Epidermal melanocyte (primary cell): ENCODE data around the gene TNNT3.
"Not testable (repeated sequence)": the region's sequence is repeated elsewhere in the genome, so short reads cannot be mapped to it uniquely, and the experiment has no call there.

Source experiments
- DNase-seq: peaks from one replicate; pipeline ENCODE4 v3.0.0; 2011; ENCODE audit warnings: low spot score; ENCODE audit not compliant: insufficient read length

The TNNT3 gene

DNA sequence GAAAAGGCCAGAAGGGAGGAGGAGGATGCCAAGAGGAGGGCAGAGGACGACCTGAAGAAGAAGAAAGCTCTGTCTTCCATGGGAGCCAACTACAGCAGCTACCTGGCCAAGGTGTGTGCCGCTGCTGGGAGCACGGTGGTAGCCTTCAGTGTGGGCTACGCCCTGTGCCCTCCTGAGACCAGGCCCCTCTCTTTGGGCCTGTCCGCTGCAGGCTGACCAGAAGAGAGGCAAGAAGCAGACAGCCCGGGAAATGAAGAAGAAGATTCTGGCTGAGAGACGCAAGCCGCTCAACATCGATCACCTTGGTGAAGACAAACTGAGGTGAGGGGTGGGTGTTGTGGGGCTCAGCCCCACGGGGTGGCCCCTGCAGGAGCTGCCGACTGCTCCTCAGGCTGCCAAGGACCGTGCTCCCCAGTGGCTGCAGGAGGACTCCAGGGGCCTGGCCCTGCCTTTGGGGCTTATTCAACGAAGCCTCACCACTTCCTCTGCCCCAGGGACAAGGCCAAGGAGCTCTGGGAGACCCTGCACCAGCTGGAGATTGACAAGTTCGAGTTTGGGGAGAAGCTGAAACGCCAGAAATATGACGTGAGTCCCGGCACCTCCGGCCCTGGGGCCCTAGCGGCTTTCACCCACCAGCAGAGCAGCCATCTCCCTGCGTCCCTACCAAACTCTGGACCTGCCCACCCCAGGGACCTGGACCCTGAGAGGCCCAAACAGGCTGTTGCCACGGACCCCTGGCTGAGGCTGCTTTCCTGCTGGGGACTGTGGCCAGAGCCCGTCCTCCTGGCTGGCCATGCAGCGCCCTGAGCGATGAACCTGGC is 15.0 kb downstream of the TNNT3 start:
- no peak for DNase-seq

DNA sequence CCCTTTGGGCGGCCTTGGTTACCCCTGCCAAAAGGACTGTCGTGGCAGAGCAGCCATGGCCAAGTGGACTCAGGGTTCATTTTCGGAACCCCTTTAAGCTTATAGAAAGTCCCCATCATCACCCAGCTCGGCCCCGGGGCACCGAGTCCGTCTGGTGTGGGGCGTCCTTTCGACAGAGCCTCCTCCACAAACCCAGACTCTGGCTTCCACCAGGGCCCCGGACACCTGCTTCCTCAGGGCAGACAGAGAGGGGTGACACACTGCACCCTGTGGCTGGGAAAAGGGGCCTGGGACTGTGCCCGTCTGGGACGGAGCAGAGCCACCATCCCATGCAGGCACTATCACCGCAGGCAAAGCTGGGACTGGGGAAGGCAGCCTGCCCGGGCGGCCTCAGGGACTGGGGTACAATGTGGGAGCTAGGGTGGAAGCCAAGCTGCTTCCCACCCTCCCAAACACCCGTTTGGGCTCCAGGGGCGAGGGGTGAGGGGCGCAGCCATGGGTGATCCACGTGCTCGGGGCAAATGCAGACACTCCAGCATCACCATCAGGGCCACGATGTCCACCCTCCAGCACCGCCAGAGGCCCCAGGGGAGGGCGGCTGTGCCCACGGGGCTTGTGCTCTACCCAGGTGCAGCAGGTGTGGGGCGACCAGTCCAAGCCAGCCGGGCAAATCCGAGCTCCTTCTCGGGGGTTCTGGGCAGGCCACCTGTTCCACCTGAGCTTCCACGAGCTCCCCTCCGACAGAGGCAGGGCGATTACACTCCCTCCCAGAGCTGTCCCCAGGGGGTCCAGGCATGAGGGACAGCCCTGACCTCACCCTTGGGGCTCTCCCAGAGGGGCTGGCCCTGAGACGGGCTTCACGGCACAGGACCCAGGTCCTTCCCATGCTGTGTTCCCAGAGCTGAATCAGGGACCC is 15.9 kb downstream of the TNNT3 start:
- DNase-seq, result no peak

DNA sequence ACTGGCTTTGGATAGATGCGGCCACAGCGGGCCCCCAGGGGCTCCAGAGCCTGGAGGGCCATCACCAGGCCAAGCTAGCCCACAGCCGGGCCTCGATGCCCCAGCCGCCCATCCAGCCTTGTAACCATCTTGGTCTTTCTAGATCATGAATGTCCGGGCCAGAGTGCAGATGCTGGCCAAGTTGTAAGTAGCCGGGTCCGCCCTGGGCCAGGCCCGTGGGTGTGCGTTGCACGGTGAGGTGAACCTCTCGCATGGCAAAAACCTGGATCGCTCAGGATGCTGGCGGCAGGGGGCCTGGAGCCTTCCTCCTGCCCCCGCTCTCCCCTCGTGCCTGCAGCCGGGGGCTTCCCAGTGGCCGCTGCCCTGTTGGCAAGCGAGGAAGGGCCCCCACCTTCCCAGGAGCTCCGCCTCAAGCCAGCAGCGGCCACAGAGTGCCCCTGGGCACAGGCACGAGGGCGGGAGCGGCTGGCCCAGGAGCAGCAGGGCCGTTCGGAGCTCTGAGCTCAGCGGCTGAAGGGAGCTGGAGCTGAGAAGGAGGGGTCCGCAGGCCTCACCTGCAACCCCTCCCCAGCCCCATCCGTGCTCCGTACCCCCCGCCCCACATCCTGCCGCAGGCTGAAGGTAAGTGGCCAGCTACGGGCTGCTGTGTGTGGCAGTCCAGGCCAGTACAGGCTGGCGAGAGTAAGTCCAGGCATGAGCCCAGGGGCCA is 16.7 kb downstream of the TNNT3 start:
- DNase-seq, result no peak

DNA sequence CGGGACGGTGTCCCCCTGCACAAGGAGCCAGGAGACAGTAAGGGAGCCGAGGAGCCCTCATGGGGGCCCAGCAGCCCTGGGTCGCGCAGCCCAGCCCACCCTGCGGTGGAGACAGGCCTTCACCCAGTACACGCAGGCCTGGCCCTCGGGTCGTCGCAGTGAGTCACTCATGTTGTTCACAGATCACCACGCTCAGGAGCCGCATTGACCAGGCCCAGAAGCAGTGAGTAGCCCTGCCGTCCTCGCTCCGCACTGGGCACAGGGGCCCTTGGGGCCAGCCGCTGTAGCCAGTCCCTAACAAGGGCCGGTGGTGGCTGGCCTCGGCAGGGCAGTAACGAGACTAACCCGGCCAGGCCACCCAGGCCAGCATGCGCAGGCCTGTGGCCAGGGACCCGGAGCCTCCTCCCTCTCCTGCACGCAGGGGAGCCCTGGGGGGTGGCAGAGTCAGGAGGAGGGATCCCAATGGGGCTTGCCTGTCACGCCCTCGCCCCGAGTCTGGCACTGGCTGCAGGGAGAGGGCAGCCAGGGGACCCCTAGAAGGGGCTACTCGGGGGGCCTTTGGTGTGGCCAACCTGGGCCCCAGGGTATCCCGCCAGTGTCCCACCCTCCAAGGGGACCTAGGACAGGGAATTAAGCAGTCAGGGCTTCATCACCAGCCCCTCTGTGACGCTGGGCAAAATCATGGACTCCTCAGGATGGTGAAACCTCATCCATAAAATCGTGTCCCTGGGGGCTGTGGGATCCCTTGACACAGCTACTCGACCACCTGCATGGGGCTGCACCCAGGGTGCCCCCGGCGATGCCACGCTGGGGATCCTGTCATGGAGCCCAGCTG is 17.5 kb downstream of the TNNT3 start:
- DNase-seq, result no peak

DNA sequence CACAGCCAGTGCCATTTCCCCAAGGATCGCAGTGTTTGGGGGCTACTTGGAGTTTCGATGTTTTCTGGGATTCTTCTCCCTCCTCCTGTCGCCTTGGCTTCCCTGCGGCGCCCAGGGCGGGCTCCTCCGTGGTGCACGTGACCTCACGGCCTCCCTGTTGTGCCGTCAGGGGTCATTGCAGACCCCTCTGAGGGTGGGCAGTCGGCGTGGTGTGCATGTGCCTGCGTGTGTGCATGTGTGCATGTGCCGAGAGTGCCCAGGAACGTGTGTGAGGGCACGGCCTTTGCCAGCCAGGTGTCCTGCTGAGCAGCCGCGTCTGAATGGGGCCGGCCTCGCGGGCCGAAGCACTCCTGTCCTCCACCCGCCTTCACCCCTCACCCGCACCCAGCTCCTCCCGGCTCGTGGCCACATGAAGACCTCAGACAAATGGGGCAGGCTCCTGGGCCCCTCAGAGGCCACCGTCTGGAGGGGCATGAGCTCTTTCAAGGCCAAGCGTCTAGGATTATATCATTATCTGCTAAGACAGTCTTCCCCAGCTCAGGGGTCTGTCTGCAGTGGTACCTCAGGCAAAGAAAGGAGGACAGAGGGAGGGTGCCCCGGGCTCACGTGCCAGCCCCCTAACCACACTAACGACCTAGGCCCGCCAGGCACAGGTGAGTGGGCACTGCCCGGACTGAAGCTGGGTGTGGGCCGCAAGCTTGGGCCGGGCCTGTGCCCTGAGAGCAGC is 18.3 kb downstream of the TNNT3 start:
- DNase-seq, result no peak

DNA sequence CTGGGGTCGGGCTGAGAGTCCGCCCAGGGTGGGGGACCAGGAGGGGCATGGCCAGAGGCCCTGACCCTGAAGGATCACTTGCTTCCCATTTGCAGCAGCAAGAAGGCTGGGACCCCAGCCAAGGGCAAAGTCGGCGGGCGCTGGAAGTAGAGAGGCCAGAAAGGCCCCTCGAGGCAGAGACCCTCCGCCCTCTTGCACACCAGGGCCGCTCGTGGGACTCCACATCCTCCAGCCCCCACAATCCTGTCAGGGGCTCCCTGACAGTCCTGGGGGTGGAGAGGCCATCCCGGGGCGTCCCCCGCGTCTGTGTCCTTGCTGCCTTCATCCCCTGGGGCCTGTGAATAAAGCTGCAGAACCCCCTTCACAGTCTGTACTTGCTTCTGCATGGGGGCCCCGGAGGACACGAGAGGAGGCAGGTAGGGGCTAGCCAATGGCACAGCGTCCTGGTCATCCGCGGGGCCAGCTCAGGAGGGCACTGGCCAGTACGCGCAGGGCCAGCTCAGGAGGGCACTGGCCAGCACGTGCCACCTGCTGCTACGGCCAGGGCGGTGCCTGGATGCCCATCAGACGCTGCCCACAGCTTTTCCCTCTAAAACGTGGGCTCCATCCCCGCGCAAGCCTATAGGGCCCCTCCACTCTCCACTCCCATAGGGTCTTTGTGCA is 19.0 kb downstream of the TNNT3 start:
- no peak for DNase-seq

DNA sequence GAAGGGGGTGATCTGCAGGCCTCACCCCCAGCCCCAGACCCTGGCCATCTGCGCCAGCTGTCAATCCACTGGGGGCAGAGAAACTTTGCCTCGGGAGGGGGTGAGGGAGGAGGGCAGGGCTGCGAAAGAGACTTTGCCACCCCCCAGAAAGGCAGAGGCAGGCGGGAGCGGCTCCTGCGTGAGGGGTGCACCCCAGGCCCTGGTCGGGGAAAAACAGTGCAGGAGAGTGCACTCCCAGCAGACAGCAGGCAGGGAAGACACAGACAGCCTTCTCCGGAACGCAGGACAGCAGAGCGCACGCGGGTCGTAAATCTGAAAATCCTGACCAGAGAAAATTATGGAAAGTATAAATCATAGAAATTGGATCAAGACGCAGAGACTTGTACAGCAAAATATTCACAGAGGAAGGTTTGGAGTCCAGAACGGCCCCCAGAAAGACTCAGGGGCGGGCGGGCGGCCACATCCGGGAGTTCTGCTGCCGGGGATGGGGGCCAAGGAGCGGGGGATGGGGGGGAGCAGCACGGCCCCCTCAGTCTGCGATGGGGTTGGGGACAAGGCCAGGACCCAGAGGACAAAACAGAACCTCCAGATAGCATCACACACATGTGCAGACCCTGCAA is 19.6 kb downstream of the TNNT3 start:
- DNase-seq, result no peak

DNA sequence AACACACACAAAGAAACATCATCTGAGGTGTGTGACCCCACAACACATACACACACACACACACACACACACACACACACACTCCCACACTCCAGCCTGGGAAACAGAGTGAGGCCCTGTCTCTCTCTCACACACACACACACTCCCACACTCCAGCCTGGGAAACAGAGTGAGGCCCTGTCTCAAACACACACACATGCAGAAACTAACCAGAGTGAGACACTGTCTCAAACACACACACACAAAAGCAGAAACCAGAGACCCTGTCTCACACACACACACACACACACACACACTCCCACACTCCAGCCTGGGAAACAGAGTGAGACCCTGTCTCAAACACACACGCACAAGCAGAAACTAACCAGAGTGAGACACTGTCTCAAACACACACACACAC is 20.3 kb downstream of the TNNT3 start:
- DNase-seq, result not testable (repeated sequence)

DNA sequence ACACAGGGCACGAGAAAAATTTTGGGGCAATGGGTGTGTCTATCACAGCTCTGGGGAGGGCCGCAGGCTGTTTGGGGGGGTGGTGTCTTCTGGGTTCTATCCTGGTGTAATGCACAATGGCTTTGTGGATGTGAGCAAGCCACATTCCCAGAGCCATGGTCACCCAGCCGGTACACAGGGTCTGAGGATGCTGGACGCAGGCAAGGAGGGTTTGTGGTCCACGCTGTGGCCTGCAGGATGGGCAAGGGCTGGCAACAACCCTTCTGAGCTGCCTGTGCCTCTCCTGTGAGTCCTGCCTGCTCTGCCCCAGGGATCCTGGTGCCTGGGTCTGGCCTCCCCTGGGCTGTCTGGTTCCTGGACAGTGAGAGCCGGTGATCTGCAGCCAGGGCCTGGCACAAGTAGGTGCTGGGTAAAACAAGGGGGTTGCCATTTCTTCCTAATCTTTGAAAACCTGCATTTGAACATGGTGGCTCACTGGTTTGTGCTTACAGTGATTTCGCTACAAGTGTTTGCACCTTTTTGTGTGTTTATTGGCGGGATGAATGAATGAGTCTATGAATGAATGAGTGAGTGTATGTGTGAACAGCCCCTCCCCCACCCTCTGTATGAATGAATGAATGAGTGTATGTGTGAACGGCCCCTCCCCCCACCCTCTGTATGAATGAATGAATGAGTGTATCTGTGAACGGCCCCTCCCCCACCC is 23.2 kb downstream of the TNNT3 start:
- no peak for DNase-seq

DNA sequence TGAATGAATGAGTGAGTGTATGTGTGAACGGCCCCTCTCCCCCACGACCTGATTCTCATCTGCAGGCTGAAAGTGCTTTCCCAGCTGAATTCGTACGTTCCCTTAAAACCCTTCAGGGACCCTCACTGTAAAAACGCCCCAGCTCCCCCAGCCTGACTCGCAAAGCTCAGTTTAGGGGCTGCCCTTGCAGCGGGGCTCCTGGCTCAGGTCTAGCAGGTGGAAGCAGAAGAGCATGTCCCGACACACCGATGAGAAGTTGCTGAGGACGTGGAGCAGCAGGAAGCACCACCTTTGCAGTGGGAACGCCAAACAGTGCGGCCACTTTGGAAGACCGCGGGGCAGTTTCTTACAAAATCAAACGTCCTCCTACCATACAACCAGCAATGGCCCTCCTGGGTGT is 24.1 kb downstream of the TNNT3 start:
- no peak for DNase-seq

DNA sequence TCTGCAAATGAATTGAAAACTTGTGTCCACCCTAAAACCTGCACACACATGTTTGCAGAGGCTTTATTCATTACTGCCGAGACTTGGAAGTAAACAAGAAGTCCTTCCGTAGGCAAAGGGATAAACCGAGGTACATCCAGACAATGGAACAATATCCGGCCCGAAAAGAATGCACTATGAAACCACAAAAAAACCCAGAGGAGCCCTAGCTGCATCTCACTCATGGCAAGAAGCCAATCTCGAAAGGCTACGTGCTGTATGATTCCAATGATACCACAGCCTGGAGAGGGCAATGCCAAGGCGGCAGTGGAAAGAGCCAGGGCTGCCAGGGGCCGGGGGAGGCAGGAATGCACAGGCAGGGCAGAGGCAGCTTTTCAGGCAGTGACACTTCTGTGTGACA is 24.5 kb downstream of the TNNT3 start:
- no peak for DNase-seq

DNA sequence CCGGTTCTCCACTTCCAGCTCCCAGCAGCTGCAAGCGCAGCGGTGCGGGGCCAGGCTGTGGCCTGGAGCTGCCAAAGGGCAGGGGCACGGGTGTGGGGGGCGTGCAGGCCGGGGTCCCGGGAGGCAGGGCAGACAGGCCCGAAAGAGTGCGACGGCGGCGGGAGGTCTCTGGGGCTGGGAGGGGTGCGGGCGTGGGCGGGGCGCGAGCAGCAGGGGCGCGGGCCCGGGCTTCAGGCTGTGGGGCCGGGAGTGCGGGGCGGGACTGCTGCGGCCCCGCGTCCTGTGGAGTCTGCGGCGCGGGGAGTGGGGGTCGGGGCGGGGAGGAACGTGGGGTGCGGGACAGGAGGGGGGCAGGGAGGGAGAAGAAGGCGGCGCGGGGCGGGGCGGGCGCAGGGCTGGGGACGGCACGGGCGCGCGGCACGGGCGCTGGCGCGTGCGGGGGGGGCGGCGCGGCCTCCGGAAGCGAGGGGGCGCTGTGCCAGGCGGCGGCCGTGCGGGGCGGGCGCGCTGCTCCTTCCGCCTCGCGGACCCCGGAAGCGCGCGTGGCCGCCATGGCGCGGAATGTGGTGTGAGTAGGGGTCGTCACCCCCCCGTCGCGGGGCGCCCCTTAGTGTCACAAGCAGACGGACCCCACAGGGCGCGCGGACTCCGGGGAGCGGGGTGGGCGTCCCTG is 27.4 kb downstream of the TNNT3 start, which contains the start of gene MRPL23:
Gene MRPL23, plus strand, starts transcription at position 521 of the 673 bp plus-strand sequence. Its CDS starts 31 bp downstream, at position 552.
- DNase-seq, result no peak

DNA sequence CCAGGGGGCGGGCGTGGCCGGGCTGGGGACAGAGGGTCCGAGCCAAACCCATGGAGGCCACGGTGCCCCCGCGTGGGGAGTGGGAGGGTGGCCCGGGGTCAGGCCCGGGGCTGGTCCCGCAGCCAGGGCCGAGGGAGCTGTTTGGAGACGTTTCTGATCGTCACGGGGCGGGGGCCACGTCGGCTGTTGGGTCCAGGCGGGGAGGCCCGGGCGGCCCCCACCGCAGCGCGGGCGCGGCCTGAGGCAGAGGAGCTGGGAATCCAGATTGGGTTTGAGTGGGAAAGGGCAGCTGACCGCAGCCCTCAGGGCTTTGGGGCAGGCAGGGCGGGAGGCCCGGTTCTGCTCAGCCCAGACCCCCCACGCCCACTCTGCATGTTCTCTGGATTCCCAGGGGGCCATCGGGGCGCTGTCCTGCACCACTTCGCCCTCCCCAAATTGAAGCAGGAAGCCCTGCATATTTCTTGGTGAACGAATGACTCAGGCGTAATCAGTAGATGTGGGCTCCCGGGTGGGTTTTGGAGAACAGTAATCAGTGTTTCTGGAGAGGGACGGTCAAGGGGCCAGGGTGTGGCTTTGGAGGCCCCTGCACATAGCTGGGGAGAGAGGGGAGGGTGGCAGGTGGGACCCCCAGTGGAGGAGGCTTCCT is 28.2 kb downstream of the TNNT3 start:
- no peak for DNase-seq

DNA sequence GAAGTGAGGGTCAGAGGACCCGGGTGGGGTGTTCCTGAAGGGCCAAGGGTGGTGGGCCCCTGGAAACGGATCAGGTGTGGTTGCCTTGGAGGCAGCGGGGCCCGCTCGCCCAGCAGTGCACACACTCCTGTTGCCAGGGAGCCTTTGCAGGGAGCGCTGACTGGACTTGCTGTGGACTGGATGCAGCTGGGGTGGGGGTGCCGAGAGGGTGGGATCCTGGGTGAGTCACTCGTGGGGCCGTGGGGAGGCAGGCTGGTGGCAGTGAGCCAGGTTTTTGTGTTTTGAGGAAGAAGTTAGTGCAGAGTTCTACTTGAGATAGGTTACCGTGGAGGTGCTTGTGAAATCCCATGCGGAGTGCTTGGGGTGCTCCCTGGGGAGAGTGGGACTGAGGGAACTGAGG is 28.9 kb downstream of the TNNT3 start:
- DNase-seq, result no peak

DNA sequence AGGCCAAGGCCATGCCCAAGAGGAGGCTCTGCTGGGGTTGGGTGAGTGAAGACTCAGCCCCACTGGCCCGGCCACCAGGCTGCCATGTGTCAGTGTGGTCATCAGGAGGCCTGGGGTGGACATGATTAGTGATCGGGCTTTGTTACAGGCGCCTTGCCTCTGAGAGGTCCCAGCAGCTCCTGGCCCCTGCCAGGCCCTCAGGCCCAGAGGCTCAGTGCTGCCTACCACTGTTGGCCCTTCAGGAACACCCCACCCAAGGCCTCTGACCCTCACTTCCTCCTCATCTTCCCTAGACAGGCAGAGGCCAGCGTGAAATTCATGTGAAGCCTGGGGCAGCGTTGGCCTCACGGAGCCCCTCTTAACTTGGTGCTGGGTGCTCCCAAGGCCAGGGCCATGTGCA is 29.8 kb downstream of the TNNT3 start:
- no peak for DNase-seq

DNA sequence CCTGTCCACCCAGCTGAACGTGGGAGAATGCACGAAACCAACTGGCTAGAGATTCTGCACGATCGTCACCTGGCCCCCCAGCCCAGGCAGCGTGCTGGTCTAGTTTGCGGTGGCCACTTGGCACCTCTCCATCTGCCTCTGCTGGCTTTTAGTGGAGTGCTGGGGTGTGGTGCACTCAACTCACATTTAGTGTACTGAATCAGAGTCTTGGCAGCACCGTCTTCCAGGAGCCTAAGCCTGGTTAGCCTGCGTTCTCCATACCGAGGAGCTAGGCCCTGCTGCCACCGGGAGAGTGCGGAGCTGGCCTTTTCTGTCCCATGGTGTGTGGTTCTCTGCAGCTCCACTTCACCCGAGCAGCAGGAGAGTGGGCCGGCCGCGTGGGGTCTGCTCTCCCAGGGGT is 30.4 kb downstream of the TNNT3 start:
- no peak for DNase-seq

DNA sequence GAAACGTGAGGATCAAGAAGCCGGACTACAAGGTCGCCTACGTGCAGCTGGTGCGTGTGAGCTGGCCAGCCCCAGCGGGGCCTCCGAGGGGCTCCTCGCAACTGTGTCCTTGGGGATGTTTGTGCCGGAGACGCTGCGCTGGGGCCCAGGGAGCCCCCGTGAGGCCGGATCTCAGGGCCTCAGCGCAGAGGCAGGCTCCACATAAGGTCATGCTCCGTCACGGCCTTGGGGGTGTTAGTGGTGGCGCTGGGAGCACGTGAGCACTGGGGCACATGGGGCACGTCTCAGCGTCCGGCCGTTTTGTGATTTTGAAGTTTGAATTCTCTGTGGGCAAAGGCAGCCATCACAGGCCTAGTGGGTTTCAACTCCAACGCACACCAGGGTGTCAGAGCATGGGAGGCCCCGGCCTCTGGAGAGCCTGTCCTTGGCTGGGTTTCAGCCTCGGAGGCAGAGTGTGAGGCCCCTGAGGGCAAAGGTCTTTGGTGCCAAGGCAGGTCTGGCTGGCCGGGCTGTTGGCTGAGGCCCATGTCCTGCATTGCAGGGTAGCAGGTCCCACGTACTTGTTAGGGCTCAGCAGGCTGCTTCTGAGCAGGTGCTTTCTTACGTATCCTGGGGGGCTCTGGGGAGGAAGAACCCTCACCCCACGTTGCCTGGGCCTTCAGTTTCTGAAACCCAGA is 33.4 kb downstream of the TNNT3 start:
- no peak for DNase-seq
